ENCODE data around the gene CNP. TPM values are rescaled to one million over a fixed set of nuclear protein-coding genes. Genes with fewer than 3 reads are reported as not detected.
A peak's percentile ranks its signal among the peaks of the same experiment; 100 is the strongest.

CNP gene
- total RNA-seq, 1 experiment from 2014 or later: 144 TPM

- intact Hi-C loops (cut with micrococcal nuclease; ENCODE audit: unreplicated experiment): loop anchor here (2.0 kb wide), 1 partner anchor 57 kb away; the partner anchor contains the start of gene CNP
- peak overlapping the region; percentile 87 for H3K27ac Mint-ChIP-seq (ENCODE audit: unreplicated experiment)
- H3K36me3 Mint-ChIP-seq (ENCODE audit: insufficient read depth, unreplicated experiment): peaks cover 72% of the 10 kb centered on the region
- peaks cover 66% of the 10 kb centered on the region for H3K4me1 Mint-ChIP-seq (ENCODE audit: low read depth, unreplicated experiment)
- no TSS peak for BruUV-seq (replicated peaks)
- H3K9me3 Mint-ChIP-seq (ENCODE audit: low read depth, unreplicated experiment): peaks cover 3% of the 10 kb centered on the region
- CTCF ChIA-PET: interaction anchor here (0.7 to 3.0 kb wide), 5 partner anchors 11 to 1295 kb away, joined by 3 to 15 read pairs (median 3); no protein-coding TSS in a partner anchor
- TF ChIP-seq, protein P1, sequence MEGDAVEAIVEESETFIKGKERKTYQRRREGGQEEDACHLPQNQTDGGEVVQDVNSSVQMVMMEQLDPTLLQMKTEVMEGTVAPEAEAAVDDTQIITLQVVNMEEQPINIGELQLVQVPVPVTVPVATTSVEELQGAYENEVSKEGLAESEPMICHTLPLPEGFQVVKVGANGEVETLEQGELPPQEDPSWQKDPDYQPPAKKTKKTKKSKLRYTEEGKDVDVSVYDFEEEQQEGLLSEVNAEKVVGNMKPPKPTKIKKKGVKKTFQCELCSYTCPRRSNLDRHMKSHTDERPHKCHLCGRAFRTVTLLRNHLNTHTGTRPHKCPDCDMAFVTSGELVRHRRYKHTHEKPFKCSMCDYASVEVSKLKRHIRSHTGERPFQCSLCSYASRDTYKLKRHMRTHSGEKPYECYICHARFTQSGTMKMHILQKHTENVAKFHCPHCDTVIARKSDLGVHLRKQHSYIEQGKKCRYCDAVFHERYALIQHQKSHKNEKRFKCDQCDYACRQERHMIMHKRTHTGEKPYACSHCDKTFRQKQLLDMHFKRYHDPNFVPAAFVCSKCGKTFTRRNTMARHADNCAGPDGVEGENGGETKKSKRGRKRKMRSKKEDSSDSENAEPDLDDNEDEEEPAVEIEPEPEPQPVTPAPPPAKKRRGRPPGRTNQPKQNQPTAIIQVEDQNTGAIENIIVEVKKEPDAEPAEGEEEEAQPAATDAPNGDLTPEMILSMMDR (IDR thresholded peaks at IDR 0.05; ENCODE audit: unreplicated experiment): no peak
- H3K4me3 Mint-ChIP-seq (ENCODE audit: low read depth, unreplicated experiment): no peak overlapping the region
- H3K27me3 Mint-ChIP-seq (ENCODE audit: unreplicated experiment): no peaks in the 10 kb centered on the region
- DNase-seq: no peak
These were observed 57.1 kb downstream of the CNP start for GRCh38 chr17:42023524-42024349.

DNA sequence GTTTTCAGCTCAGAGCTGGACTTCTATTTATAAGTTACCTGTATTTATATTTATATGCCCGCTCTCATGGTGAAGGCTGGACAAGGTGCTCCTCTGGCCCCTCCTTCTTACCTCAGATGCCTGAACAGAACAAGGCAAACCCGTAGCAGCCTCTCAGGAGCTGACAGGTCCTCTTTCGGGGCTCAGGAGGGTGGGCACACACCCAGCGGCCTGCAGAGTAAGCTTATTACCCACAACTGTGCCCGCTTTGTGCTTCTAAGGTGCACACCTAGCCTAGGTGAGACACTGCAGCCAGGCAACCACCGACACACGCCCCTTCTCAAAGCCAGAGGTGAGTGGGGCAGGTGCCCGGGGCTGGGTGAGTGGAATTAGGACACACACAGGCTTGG, 58.6 kb downstream of the CNP start:
- BruUV-seq (replicated peaks): no TSS peak
- H3K4me1 Mint-ChIP-seq (ENCODE audit: low read depth, unreplicated experiment): peaks cover 55% of the 10 kb centered on the region
- H3K4me3 Mint-ChIP-seq (ENCODE audit: low read depth, unreplicated experiment): peak overlapping the region; percentile 38
- H3K9me3 Mint-ChIP-seq (ENCODE audit: low read depth, unreplicated experiment): no peaks in the 10 kb centered on the region
- peaks cover 58% of the 10 kb centered on the region for H3K36me3 Mint-ChIP-seq (ENCODE audit: insufficient read depth, unreplicated experiment)
- no peak for DNase-seq
- TF ChIP-seq, protein P1 (IDR thresholded peaks at IDR 0.05; ENCODE audit: unreplicated experiment): no peak
- CTCF ChIA-PET: interaction anchor here (0.6 to 3.0 kb wide), 14 partner anchors 16 to 96 kb away, joined by 3 to 18 read pairs (median 5); partner anchors contain the start of genes CNP, DHX58, KAT2A and ODAD4
- peak overlapping the region; percentile 87 for H3K27ac Mint-ChIP-seq (ENCODE audit: unreplicated experiment)
- H3K27me3 Mint-ChIP-seq (ENCODE audit: unreplicated experiment): no peaks in the 10 kb centered on the region
- intact Hi-C loops (cut with micrococcal nuclease; ENCODE audit: unreplicated experiment): loop anchor here (1.0 to 2.0 kb wide), 2 partner anchors 58 to 91 kb away; partner anchors contain the start of gene CNP

DNA sequence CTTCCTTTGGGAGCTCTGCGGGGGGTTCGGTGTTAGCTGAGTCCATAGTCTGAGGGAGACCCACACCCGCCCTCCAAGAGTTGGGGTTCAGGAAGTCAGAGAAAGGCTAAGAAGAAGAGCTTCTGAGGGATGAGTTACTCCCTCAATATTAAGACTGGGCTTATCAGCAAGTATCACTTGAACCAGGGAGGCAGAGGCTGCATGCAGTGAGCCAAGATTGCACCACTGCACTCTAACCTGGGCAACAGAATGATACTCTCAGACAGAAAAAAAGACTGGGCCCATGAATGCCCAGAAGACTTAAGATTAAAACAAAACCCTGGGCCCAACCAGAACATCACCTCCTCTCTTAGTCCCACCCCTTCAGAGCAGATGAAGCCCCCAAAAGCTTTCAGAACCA, 59.3 kb downstream of the CNP start:
- Mint-ChIP-seq H3K36me3 (ENCODE audit: insufficient read depth, unreplicated experiment) (peaks cover 50% of the 10 kb centered on the region), H3K4me1 (ENCODE audit: low read depth, unreplicated experiment) (peaks cover 53% of the 10 kb centered on the region), H3K9me3 (ENCODE audit: low read depth, unreplicated experiment) (no peaks in the 10 kb centered on the region), H3K27me3 (ENCODE audit: unreplicated experiment) (no peaks in the 10 kb centered on the region), H3K27ac (ENCODE audit: unreplicated experiment) (peak overlapping the region; percentile 87), H3K4me3 (ENCODE audit: low read depth, unreplicated experiment) (peak overlapping the region; percentile 38)
- intact Hi-C loops (cut with micrococcal nuclease; ENCODE audit: unreplicated experiment): loop anchor here (1.0 to 2.0 kb wide), 2 partner anchors 59 to 90 kb away; partner anchors contain the start of gene CNP
- BruUV-seq (replicated peaks): no TSS peak
- CTCF ChIA-PET: interaction anchor here (0.9 to 3.0 kb wide), 7 partner anchors 21 to 91 kb away, joined by 4 to 18 read pairs (median 6); partner anchors contain the start of genes CNP and DHX58
- no peak for DNase-seq
- TF ChIP-seq, protein P1 (IDR thresholded peaks at IDR 0.05; ENCODE audit: unreplicated experiment): no peak

DNA sequence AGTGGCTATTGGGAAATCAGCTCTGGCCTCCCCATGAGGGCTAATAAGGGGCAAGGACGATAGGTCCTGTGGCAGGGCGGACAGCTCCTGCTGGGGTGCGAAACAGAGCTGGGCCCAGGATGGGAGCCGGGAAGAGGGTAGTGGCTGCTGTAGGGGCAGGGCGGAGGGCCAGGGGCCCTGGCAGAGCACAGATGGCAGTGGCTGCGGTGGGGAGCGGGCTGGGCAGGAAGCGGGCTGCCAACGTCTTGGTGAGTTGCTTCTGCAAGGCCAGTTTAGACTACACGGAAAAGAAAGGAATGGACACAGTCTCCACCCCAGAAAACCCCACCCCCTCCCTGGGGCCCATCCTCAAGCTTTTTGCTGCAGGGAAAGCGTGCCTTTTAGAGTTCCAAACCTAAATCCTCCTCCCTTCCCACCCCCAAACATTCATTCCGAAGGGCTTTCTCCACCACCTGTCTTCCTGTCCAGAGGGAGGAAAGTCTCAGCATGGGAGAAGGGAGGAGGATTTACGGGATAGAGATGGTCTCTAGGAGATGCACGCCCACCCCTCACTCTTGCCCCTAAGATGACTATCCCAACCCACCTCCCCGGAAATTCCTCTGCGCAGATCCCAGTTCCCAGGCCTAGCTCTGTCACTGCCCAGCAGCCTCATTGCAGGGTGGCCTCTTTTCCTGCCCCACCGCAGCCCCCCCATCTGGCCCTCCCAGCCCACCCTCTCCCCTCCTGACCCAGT, 60.4 kb downstream of the CNP start:
- no peaks in the 10 kb centered on the region for H3K27me3 Mint-ChIP-seq (ENCODE audit: unreplicated experiment)
- H3K36me3 Mint-ChIP-seq (ENCODE audit: insufficient read depth, unreplicated experiment): peaks cover 39% of the 10 kb centered on the region
- peak overlapping the region; percentile 87 for H3K27ac Mint-ChIP-seq (ENCODE audit: unreplicated experiment)
- peaks cover 42% of the 10 kb centered on the region for H3K4me1 Mint-ChIP-seq (ENCODE audit: low read depth, unreplicated experiment)
- H3K4me3 Mint-ChIP-seq (ENCODE audit: low read depth, unreplicated experiment): no peak overlapping the region
- intact Hi-C loops (cut with micrococcal nuclease; ENCODE audit: unreplicated experiment): no loop called here
- BruUV-seq (replicated peaks): no TSS peak
- TF ChIP-seq, protein P1 (IDR thresholded peaks at IDR 0.05; ENCODE audit: unreplicated experiment): no peak
- CTCF ChIA-PET: no interaction called here
- H3K9me3 Mint-ChIP-seq (ENCODE audit: low read depth, unreplicated experiment): no peaks in the 10 kb centered on the region
- no peak for DNase-seq

All from Calu3 (cell line).